ENCODE data around the gene NRIP1. TPM values are rescaled to one million over a fixed set of nuclear protein-coding genes. Genes with fewer than 3 reads are reported as not detected.

Gene NRIP1
- total RNA-seq, 1 donor from 2014 or later, result 30.9 TPM

GRCh38 chr21:14955936-14956520 is 108.8 kb downstream of the NRIP1 start:
- DNase-seq (ENCODE audit: extremely low spot score in 2 of 2), result no peak
- H3K27me3 ChIP-seq, result no peaks in the 10 kb centered on the region
- no peak overlapping the region for H3K4me3 ChIP-seq
- H3K27ac ChIP-seq, result no peak overlapping the region
- H3K36me3 ChIP-seq, result no peaks in the 10 kb centered on the region
- no peaks in the 10 kb centered on the region for H3K9me3 ChIP-seq
- TF ChIP-seq POLR2AphosphoS5 (IDR thresholded peaks at IDR 0.05; ENCODE audit: insufficient read depth in 1 of 2, low read depth in 1 of 2) (no peak), POLR2A (IDR thresholded peaks at IDR 0.05) (no peak), CTCF (IDR thresholded peaks at IDR 0.05) (no peak)
- H3K4me1 ChIP-seq, result no peaks in the 10 kb centered on the region
- intact Hi-C loops (cut with DNase I), result no loop called here

GRCh38 chr21:14952916-14953315 is 111.9 kb downstream of the NRIP1 start:
- TF ChIP-seq CTCF (IDR thresholded peaks at IDR 0.05) (no peak), POLR2A (IDR thresholded peaks at IDR 0.05) (no peak), POLR2AphosphoS5 (IDR thresholded peaks at IDR 0.05; ENCODE audit: insufficient read depth in 1 of 2, low read depth in 1 of 2) (no peak)
- H3K36me3 ChIP-seq, result no peaks in the 10 kb centered on the region
- H3K27ac ChIP-seq, result no peak overlapping the region
- H3K4me3 ChIP-seq, result no peak overlapping the region
- no peaks in the 10 kb centered on the region for H3K9me3 ChIP-seq
- H3K27me3 ChIP-seq, result no peaks in the 10 kb centered on the region
- no peak for DNase-seq (ENCODE audit: extremely low spot score in 2 of 2)
- no peaks in the 10 kb centered on the region for H3K4me1 ChIP-seq
- intact Hi-C loops (cut with DNase I), result no loop called here

DNA sequence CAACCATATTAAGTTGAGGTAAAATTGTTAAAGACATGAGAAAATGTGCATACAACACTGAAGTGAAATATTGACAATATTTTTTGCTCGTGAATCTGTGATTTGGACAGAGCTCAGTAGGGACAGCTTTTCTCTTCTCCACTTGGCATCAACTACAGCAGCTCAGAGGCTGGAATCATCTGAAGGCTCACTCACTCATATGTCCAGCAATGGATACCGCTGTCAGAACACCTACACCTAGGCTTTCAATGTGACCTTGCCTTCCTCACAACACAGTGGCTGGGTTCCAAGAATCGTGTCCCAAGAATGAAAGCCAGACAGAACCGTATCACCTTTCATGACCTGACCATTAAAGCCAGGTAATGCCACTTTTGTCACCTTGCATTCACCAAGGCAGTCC is 115.2 kb downstream of the NRIP1 start:
- H3K27ac ChIP-seq, result no peak overlapping the region
- no peaks in the 10 kb centered on the region for H3K9me3 ChIP-seq
- no peaks in the 10 kb centered on the region for H3K36me3 ChIP-seq
- H3K4me3 ChIP-seq, result no peak overlapping the region
- no peaks in the 10 kb centered on the region for H3K4me1 ChIP-seq
- intact Hi-C loops (cut with DNase I), result no loop called here
- no peaks in the 10 kb centered on the region for H3K27me3 ChIP-seq
- DNase-seq (ENCODE audit: extremely low spot score in 2 of 2), result no peak
- TF ChIP-seq POLR2AphosphoS5 (IDR thresholded peaks at IDR 0.05; ENCODE audit: insufficient read depth in 1 of 2, low read depth in 1 of 2), result no peak
- TF ChIP-seq CTCF (IDR thresholded peaks at IDR 0.05), result no peak
- TF ChIP-seq POLR2A (IDR thresholded peaks at IDR 0.05), result no peak

DNA sequence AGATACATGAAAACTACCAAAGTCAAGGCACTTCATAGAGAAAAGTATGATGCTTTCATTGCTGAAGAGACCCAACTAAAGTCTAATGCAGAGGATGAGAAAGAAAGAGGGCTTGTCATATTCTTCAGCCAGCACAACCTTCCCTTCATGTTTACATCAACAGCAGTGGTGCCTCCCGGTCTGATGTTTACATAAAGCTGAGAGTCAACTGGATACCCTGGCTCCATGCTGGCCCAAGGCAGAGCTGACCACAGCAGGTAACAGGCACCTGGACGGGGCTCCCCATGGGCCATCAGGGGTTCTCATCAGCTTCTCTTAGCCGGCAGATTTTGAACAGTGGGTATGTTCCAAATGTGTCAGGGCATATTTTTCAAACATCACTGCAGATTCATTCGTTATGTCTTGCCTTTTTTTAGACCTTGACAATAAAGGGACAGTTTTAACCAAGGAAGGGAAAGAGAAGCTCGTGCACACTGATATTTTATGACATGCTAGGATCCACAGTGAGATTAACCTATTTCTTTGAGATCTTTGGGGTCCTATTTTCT is 117.1 kb downstream of the NRIP1 start:
- no peak for DNase-seq (ENCODE audit: extremely low spot score in 2 of 2)
- TF ChIP-seq CTCF (IDR thresholded peaks at IDR 0.05) (no peak), POLR2A (IDR thresholded peaks at IDR 0.05) (no peak), POLR2AphosphoS5 (IDR thresholded peaks at IDR 0.05; ENCODE audit: insufficient read depth in 1 of 2, low read depth in 1 of 2) (no peak)
- Histone ChIP-seq H3K4me1 (no peaks in the 10 kb centered on the region), H3K36me3 (no peaks in the 10 kb centered on the region), H3K27ac (no peak overlapping the region), H3K4me3 (no peak overlapping the region), H3K9me3 (no peaks in the 10 kb centered on the region), H3K27me3 (no peaks in the 10 kb centered on the region)
- intact Hi-C loops (cut with DNase I), result no loop called here

GRCh38 chr21:14945176-14945575 is 119.6 kb downstream of the NRIP1 start:
- DNase-seq (ENCODE audit: extremely low spot score in 2 of 2), result no peak
- no peak overlapping the region for H3K4me3 ChIP-seq
- intact Hi-C loops (cut with DNase I), result no loop called here
- no peak overlapping the region for H3K27ac ChIP-seq
- H3K9me3 ChIP-seq, result no peaks in the 10 kb centered on the region
- H3K4me1 ChIP-seq, result no peaks in the 10 kb centered on the region
- no peaks in the 10 kb centered on the region for H3K36me3 ChIP-seq
- no peak for TF ChIP-seq POLR2A (IDR thresholded peaks at IDR 0.05)
- TF ChIP-seq CTCF (IDR thresholded peaks at IDR 0.05), result no peak
- TF ChIP-seq POLR2AphosphoS5 (IDR thresholded peaks at IDR 0.05; ENCODE audit: insufficient read depth in 1 of 2, low read depth in 1 of 2), result no peak
- no peaks in the 10 kb centered on the region for H3K27me3 ChIP-seq

All from vagina (tissue), 2 donors.